GM18499 (cell line): Measurements from ENCODE around the gene KCNH3.

Experiments
- ATAC-seq: cut with Tn5 transposase; IDR thresholded peaks from one replicate; pipeline ENCODE4 v1.9.1; 2021; ENCODE audit warnings: moderate number of reproducible peaks; ENCODE audit not compliant: insufficient read depth, unreplicated experiment

Gene KCNH3

DNA sequence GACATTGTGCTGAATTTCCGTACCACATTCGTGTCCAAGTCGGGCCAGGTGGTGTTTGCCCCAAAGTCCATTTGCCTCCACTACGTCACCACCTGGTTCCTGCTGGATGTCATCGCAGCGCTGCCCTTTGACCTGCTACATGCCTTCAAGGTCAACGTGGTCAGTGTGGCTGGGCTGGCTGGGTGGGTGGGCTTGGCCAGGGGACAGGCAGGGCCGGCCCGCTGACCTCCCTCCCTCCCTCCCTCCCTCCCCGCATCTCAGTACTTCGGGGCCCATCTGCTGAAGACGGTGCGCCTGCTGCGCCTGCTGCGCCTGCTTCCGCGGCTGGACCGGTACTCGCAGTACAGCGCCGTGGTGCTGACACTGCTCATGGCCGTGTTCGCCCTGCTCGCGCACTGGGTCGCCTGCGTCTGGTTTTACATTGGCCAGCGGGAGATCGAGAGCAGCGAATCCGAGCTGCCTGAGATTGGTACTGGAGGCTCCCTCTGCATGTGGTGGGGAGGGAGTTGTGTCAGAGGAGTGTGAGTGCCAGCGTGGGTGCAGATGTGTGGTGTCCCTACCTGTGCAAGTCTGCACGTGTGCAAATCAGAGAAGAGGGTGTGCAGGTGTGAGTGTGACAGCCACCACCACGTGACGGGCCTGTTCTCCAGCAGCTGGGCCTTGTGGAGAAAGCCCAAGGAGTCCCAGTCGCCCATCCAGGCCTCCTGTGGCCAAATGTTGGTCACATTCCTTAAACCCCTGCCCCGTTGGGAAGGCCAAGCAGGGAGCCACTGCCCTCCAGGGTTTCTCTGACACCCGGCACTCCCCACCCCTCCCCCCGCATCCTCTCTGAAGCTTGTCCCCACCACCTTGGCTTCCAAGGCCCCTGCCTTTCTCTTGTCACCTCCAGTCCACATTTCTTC, 5.3 kb downstream of the KCNH3 start:
- ATAC-seq, result no peak

DNA sequence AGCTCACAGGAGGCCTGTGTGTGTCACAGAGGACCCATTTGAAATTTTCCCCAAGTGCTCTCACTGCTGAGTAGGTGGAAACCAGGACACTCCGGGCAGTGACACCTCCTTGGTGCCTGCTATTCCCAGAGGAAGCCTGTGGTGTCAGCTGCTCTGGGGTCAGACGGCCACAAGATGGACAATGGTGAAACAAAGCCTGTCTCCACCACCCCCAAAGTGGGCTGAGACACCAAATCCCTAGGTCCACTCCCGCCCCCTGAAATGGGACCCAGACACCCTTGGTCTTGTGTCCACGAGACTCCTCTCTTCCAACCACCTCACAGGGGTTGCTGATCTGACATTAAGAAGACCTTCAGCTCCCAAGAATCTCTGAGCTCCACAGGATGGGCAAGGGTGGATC, 7.0 kb downstream of the KCNH3 start:
- ATAC-seq, result no peak

DNA sequence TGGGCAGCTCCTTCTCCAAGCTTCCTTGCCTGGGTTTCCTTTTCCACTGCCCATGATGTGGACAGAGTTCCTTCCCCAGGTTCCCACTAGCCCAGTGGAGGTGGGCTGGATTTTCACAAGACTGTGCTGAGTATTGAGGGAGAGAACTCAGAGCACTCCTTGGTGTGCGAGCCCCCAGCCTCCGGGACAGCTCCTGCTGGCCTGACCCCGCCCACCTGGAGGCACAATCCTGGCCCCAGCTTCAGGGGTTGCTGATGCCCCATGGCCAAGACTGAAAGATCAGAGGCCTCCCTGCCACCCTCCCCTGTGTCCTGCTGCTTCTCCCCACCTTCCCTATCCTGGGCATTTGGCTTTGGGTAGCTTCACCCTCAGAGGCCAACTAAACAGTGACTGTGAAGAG, 7.7 kb downstream of the KCNH3 start:
- no peak for ATAC-seq

DNA sequence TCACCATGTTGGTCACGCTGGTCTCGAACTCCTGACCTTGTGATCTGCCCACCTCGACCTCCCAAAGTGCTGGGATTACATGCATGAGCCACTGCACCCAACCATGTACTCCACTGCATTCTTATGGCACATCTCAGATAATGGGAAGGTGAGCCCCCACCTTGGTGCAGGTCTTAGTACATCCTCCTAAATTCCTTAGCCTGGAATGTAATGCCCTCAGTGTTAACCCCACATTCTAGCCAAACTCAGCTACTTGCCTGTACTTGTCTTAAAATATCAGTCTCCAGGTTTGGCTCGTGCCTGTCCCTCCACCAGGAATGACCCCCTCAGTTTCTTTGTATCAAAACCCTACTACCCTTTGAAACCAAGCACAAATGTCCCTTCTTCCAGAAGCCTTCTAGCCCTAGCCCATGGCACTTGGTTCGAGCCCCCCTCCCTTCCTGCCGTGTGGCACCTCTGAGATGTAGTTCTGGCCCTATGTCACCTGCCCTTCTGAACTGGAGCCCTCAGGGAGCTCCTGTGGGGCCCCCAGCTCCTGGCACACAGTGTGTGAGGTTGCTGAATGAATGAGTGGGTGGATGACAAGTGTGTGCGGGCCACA, 8.4 kb downstream of the KCNH3 start:
- no peak for ATAC-seq

DNA sequence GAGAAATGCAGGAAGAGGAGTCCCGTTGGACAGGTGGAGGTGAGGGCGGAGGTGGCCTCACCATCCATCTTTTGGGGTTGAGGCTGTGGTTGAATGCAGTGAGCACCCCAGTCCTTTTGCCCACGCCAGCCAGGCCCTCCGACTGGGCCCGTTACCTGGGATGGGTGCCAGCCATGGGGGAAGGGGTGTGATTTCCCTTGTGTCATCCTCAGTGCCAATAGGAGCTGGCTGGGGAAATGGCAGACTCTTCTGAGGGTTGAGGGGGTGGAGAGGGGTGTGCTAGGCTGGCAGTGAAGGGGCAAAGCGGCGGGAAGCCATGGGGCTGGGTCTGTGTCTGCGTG, 9.6 kb downstream of the KCNH3 start:
- no peak for ATAC-seq

DNA sequence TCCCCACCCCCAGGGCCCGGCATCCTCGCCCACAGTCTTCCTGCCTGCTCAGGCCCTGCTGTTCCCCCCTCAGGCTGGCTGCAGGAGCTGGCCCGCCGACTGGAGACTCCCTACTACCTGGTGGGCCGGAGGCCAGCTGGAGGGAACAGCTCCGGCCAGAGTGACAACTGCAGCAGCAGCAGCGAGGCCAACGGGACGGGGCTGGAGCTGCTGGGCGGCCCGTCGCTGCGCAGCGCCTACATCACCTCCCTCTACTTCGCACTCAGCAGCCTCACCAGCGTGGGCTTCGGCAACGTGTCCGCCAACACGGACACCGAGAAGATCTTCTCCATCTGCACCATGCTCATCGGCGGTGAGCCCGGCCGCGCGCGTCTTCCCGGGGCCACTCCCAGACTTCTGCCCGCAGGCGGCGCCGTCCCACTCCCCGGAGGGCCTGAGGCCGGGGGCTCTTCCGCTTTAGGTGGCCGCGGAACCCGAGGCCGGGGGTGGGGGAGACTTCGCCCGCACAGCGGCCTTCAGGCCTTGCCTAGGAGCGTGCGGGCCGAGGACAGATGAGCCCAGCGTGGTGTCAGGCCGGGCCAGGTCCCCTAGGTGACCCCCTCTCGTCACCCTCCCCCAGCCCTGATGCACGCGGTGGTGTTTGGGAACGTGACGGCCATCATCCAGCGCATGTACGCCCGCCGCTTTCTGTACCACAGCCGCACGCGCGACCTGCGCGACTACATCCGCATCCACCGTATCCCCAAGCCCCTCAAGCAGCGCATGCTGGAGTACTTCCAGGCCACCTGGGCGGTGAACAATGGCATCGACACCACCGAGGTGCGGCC, 10.2 kb downstream of the KCNH3 start:
- no peak for ATAC-seq

DNA sequence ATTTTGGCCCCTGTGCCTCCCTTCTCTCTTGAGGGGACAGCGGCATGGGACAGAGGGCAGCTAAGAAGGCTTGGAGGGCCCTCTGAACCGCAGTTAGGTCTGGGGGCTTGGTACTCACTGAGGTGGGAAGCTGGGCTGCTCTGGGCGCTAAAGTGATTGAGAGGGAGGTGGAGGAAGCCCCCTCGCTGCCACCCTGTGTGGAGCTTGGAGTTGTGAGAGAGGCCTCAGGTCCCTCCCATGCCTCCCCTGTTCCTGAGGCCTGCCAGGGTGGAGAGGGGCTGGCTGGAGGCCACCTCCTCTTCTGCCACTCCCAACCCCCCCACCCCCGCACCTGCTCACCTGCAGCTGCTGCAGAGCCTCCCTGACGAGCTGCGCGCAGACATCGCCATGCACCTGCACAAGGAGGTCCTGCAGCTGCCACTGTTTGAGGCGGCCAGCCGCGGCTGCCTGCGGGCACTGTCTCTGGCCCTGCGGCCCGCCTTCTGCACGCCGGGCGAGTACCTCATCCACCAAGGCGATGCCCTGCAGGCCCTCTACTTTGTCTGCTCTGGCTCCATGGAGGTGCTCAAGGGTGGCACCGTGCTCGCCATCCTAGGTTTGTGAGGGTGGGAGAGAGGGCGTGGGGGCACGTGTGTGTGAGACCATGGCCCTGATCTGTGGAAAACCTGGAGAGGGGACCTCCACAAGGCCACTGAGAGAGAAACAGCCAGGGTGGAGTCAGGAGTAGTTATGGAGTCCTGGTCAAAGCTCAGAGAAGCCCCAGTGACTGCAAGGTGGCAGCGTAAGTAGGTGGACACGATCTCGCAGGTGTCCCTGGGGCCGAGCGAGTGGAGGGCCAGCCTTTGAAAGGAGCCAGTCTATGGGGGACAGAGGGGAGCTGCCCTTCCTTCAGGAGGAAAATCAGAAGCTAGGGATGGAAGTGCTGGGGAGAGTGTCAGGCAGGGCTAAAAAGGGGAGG, 11.2 kb downstream of the KCNH3 start:
- ATAC-seq, result no peak

DNA sequence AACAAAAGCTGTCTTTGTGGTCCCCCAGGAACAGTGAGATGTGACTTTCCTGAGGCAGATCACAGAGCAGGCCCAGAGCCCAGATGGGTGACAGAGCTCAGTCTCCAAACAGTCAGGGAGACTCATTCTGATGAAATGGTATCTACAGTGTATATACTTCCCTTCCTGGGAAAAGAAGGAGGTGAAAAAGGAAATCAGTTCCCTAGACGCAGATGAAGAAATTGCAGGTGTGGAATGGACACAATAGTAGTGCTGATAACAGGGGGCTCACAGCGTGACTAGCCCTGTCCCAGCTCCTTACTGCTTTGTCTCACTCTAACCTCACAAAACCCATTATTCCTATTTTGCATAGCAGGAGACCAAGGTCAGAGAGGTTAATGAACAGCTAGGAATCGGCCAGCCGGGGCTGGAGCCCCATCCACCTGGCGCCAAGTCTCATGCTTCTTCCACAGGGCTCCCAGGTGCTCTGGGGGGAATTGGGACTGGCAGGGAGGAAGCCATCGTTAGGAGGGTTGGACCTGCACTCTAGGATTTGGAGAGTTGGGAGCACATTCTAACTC, 11.9 kb downstream of the KCNH3 start:
- ATAC-seq, result no peak

DNA sequence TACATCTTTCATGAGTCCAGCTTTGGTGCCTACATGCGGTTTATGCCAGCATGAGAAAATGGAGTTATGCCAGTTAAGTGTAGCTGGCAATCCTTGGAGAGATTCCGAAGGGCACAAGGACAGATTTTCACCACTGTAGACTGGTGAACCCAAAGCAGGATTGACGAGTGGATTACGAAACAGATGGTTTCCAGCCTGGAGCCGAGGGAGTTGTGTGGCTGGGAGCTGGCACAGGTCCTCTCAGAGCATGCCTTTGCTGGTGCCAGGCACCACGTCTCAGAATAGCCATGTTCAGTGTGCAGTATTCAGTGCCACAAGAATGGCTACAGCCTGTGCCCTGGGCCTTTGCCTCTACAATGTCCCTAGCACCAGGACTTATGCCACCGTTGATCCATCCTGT, 13.2 kb downstream of the KCNH3 start:
- ATAC-seq, result no peak

DNA sequence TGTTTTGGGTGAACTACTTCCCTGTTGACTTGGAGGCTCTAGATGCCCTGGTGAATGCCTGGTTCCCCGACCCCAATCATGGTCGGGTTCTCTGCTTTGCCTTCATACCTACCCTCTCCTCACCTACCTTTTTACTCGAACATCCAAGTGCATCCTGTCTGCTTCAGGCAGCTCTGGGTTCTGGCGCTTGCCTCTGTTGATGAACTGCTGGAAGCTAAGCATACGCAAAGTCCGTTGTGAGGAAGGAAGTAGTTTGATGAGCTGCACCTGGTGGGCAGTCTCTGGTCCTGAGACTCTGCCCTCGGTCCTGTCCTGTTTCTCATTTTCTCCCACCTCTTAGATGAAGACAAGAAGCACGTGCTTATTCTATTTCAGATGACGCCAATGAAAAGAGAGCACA, 13.6 kb downstream of the KCNH3 start:
- no peak for ATAC-seq

DNA sequence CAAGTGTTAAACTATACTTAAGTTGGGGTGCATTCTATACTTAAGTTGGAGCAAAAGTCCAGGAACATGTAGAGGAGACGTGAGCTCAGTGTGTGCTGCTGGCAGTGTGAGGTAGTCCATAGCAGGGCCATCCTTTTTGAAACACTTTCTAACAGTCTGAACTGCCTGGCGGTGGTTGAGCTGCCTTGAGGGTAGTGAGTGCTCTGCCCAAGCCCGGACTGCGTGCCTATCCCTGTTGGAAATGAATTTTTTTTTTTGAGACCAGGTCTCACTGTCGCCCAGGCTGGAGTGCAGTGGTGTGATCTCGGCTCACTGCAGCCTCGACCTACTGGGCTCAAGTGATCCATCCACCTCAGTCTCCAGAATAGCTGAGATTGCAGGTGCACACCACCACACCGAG, 14.1 kb downstream of the KCNH3 start:
- ATAC-seq, result no peak

DNA sequence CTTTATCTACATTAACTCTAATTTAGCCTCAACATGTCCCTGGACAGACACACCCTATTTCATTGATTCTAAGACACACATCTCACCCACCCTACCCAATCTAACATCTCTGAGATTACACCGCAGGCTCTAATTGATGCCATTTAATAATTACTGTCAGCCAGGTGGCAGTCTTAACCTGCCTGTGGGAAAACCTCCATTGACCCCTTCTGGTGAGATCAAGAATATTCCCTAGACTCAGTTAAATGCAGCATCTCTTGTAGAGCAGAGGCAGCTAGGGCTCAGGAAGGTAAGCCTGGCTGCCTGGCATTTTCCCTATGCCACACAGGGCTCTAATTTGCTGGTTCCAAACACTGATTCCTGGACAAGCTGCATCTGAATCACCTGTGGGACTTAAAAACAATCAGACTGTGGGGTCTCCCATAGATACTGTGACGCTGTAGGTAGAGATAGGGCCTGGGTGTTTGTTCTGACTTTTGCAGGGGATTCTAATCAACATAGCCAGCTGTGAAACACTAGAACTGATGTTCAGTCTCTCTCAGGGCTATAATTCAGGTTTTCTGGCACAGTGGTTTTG, 14.8 kb downstream of the KCNH3 start:
- ATAC-seq, result no peak

DNA sequence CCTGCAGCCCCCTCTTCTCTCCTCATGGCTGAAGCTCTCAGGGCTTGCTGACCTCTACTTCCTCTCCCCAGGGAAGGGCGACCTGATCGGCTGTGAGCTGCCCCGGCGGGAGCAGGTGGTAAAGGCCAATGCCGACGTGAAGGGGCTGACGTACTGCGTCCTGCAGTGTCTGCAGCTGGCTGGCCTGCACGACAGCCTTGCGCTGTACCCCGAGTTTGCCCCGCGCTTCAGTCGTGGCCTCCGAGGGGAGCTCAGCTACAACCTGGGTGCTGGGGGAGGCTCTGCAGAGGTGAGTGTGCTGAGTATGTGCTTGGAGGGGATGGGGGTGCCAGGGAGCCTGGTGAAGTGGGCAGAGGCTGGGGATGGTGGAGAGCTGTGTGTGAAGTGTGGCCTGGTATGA, 15.4 kb downstream of the KCNH3 start:
- ATAC-seq, result no peak

DNA sequence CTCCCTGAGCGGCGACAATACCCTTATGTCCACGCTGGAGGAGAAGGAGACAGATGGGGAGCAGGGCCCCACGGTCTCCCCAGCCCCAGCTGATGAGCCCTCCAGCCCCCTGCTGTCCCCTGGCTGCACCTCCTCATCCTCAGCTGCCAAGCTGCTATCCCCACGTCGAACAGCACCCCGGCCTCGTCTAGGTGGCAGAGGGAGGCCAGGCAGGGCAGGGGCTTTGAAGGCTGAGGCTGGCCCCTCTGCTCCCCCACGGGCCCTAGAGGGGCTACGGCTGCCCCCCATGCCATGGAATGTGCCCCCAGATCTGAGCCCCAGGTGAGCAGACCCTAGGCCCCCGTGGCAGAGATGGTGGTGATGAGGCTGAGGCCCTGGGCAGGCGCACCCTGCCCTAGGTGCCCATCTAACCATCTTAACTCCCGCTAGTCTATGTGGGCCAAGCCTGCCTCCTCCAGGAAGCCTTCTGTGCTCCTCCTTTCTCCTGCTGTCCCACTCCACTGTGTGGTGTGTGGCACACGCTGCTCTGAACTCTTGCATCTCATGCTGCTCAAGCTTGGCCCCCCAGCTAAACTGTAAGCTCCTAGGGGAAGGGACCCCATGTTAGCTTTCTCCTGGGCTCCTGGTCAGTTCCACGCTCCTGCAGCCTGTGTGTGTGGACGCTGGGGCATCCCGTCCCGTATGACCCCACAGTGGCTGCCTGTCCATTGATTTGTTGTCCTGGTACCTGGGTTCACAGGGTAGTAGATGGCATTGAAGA, 17.0 kb downstream of the KCNH3 start:
- ATAC-seq, result no peak

DNA sequence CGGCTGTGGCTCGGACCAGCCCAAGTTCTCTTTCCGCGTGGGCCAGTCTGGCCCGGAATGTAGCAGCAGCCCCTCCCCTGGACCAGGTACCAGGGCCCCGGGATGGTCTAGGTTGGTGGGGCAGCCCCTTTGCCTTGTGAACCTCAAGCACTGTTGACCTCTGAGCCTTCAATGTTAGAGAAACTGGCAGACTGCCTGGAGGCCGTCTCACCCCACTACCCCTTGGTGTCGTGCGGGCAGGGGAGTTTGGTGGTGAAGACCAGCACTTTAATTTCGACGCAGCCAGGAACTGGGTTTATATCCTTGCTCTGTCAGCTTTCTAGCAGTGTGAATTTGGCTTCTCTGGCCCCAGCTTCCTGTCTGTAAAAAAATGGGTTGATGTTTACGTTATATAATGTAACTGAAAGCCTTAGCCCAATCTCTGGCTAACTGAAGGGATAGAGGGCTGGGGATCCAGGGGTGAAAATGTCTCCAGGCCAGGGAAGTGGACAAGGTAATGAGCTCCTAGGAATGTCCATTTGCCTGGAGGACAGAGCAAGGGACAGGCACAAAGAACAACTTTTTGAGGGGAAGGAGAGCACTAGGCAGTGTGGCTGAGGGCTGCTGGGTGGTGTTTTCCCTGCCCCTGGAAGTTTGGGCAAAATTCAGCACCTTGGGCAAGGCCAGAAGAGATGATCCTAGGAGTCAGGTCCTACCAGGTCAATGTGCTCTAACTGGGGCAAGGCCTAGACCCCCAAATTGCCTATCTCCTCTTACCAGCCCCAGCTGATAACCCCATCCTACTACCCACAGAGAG, 17.8 kb downstream of the KCNH3 start:
- ATAC-seq, result no peak

DNA sequence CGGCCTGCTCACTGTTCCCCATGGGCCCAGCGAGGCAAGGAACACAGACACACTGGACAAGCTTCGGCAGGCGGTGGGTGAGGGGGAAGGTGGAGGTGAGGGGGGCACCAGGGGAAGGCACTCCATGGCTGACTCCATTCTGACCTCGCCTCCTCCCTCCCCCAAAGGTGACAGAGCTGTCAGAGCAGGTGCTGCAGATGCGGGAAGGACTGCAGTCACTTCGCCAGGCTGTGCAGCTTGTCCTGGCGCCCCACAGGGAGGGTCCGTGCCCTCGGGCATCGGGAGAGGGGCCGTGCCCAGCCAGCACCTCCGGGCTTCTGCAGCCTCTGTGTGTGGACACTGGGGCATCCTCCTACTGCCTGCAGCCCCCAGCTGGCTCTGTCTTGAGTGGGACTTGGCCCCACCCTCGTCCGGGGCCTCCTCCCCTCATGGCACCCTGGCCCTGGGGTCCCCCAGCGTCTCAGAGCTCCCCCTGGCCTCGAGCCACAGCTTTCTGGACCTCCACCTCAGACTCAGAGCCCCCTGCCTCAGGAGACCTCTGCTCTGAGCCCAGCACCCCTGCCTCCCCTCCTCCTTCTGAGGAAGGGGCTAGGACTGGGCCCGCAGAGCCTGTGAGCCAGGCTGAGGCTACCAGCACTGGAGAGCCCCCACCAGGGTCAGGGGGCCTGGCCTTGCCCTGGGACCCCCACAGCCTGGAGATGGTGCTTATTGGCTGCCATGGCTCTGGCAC, 18.5 kb downstream of the KCNH3 start:
- no peak for ATAC-seq

DNA sequence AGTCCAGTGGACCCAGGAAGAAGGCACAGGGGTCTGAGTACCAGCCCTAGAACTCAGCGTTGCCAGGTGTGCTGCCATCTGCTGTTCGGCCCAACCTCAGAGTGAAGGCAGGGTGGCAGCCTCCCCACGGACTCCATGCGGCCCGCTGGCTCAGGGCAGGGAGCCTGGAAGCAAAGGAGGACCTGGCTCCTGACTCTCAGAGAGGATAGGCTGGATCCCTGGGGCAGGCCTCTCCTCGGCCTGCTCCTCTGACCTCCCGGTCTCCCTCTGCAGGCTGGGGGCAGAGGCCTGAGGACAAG, 19.0 kb downstream of the KCNH3 start:
- ATAC-seq, result no peak

DNA sequence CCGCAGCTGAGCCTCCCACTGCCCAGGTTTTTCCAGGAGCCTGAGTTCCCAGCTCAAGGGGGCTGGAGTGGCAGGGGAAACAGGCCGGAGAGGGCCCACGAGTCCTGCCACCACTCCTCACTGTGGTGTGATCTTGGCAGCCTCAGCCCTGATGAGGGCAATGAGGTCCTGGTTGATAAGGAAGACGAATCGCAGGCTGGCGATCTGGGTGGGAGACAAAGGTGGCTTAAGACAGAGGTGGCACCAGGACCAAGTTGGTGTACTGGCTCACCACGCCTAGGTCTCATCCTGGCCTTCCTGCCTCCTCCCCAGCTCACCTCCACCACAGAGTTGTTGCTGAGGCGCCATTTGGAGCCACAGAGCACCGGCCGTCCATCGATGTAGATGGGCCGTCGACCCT, 19.7 kb downstream of the KCNH3 start:
- no peak for ATAC-seq
